Heart right ventricle (tissue), 16 donors: ENCODE data around the gene KIF26B. TPM values are rescaled to one million over a fixed set of nuclear protein-coding genes. Genes with fewer than 3 reads are reported as not detected.
A peak's percentile ranks its signal among the peaks of the same experiment; 100 is the strongest.

Source experiments
- ATAC-seq, 8 donors: fragments of 200-7000 bp; cut with Tn5 transposase; one replicate each; pipeline ENCODE4 v1.9.1; 2020; ENCODE audit warnings: mild to moderate bottlenecking in 8 of 8, moderate library complexity in 8 of 8, moderate number of reproducible peaks in 1 of 8
- DNase-seq, 2 donors: peaks; one replicate each; pipeline ENCODE4 v3.0.0-alpha.2; 2020
- H3K27ac ChIP-seq, 10 donors: fragments of 200-600 bp; sonication (generic) in 2 of 10; one replicate each; pipeline versions ENCODE4 v1.5.0 to v1.8.0; 2020 to 2022; ENCODE audit warnings: mild to moderate bottlenecking in 3 of 10
- H3K27me3 ChIP-seq, 7 donors: fragments of 200-600 bp; one replicate each; pipeline ENCODE4 v1.8.0; 2021 to 2022; ENCODE audit warnings: mild to moderate bottlenecking in 2 of 7
- H3K36me3 ChIP-seq, 9 donors: fragments of 200-600 bp; sonication (generic) in 1 of 9; one replicate each; pipeline versions ENCODE4 v1.5.0 to v1.8.0; 2020 to 2022; ENCODE audit warnings: mild to moderate bottlenecking in 2 of 9
- H3K4me1 ChIP-seq, 9 donors: fragments of 200-600 bp; sonication (generic) in 1 of 9; one replicate each; pipeline versions ENCODE4 v1.5.0 to v1.8.0; 2020 to 2022; ENCODE audit warnings: mild to moderate bottlenecking in 4 of 9
- H3K4me3 ChIP-seq, 10 donors: fragments of 200-600 bp; sonication (generic) in 2 of 10; one replicate each; pipeline versions ENCODE4 v1.5.0 to v1.8.0; 2020 to 2022; ENCODE audit warnings: mild to moderate bottlenecking in 7 of 10, moderate library complexity in 2 of 10
- H3K9me3 ChIP-seq, 11 donors: fragments of 200-600 bp in 10 of 11; sonication (generic) in 2 of 11; one replicate each; pipeline versions ENCODE4 v1.5.0 to v1.8.0; 2013 to 2022; ENCODE audit warnings: mild to moderate bottlenecking in 2 of 11, control low read depth in 1 of 11, moderate library complexity in 1 of 11
- CTCF ChIP-seq, 9 donors: fragments of 200-600 bp; sonication (generic) in 2 of 9; IDR thresholded peaks; one replicate each; pipeline versions ENCODE4 v1.5.0 to v1.8.0; 2021 to 2022; ENCODE audit warnings: antibody characterized with exemption in 9 of 9, mild to moderate bottlenecking in 5 of 9, moderate library complexity in 1 of 9
- WGBS, 2 donors: extraction: QIAGEN DNeasy Blood & Tissue Kit; methylation state at CpG; one replicate each; pipeline ENCODE4 v1.1.7; 2013; ENCODE audit warnings: inconsistent platforms in 1 of 2; 5-methylcytosine and 5-hydroxymethylcytosine counted together
- intact Hi-C, 10 donors: fragments of 100-400 bp; cut with DNase I; formaldehyde crosslinking; loops; one replicate each; pipeline versions ENCODE4 v1.11.1 to v1.14.2; 2022
- polyA plus RNA-seq, 2 donors: library from polyadenylated mRNA; stranded (reverse); fragments of 200-250 nt; gene quantifications; one replicate each; pipeline ENCODE4 v1.2.3, GENCODE V29; 2013
- total RNA-seq, 10 donors: library from RNA; stranded (reverse); fragmentation: NEBNext Ultra II Directional in 3 of 10; extraction: Animal tissue kit (Norgen Biotek cat#: 25700) in 3 of 10; gene quantifications; one replicate each; pipeline versions ENCODE4 v1.2.1 to v1.2.4, GENCODE V29; 2021 to 2023
- donor health status: Arrhythmogenic right ventricular cardiomyopathy.
- donor health status: ischemic (EF 13 %, LVEDD 7.1; RV severe dilation, severe dysfunction).
- donor health status: healthy with polysubstance abuse.
- donor health status: DM: no; HTN: yes; CAD: no.
- donor health status: DM: no; HTN: no; CAD: no.
- donor health status: ischemic (EF 25% LVEDD 6.9; RV normal size, moderate dysfunction).
- donor health status: ischemic (EF 25% LVEDD 5.7; RV mildly dilated, moderate dysfunction).
- donor health status: healthy.
- donor health status: DM: yes; HTN: yes; CAD: no.
- donor health status: Ischemic cardiomyopathy.
- donor health status: ischemic (EF 35%, LVEDD 5.7; RV mildly dilated, moderate dysfunction).
- donor health status: nonischemic (EF 11% LVEDD 7.7; RV severe dilation, severe dysfunction).
- donor health status: DM: yes; HTN: yes; CAD: no.
- donor health status: PGD.
- donor health status: ischemic (EF 29% LVEDD 5.4; RV normal size, mild dysfunction).
- donor health status: nonischemic (EF 23%, LVEDD 6.1; RV moderate dilation, normal function).

The KIF26B gene
- total and polyA plus RNA-seq, 12 donors, result 0.66 to 8.8 (median 2.8) TPM

DNA sequence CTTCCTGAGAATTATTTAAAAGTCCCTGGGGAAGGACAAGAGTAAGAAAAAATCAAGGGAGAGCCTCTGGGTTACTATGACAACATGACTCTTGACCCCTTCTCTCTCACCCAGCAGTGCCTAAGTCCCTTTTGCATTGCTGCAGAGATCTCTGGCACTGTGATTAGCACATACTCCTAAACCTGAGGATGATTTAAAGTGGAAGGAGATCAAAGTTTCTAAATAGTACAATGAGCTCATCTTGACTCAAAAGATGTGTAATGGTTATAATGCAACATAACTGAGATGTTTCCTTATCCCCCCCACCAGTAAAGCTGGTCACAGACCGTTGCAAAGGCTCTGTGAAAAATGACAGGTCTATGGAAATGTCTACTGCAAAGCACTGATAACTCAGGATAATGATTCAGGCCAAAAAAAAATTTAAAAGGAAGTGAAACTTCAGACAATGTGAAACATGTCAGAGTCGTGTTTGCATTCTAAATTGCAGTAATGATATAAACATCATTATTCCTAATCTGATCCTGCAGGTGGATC is 519.2 kb downstream of the KIF26B start:
- WGBS, 2 donors, result 36 to 47% methylated on average over 2 of the region's 2 CpGs
- no peaks in the 10 kb centered on the region for H3K4me1 ChIP-seq
- no peaks in the 10 kb centered on the region for H3K27me3 ChIP-seq
- no peaks in the 10 kb centered on the region for H3K36me3 ChIP-seq
- ATAC-seq (no peak), DNase-seq (no peak)
- H3K9me3 ChIP-seq, result no peaks in the 10 kb centered on the region
- H3K27ac ChIP-seq, result no peak overlapping the region
- no peak overlapping the region for H3K4me3 ChIP-seq
- intact Hi-C loops, result no loop called here
- no peak for TF ChIP-seq CTCF (IDR thresholded peaks at IDR 0.05)

DNA sequence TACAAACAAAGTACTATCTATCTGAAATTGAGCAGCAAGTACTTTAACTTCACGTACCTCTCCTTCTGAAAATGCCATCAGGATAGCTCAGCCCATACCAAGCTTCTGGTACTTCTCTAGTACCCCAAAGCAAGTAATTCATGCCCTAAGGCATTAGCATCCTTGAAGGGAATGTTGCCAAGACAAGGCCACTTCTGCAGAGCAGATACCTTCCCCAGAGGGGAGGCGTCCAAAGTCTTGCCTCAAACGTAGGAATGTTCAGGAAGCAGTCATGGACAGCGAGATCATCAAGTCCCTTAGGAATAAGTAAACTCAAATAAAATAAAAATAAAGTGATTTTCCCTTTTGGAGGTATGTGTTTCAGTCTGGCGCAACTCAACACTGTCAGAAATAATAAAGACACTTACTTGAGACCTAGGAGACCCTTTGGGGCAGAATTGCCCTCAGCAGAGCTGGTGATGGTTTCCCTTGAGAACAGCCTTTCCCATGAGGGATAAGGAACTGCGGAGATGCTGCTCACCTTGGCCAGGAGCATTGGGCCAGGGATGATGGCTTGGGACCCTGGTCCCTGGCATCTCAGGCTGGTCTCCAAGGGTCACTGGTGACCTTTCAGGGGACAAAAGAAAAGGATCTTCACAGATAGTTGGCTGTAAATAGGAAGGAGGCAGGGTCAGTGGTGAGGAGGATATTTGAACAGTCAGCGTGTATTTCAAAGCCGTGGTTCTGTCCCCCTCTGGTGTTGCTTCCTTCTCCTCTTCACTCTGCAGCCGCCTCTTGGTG is 522.9 kb downstream of the KIF26B start:
- H3K9me3 ChIP-seq, result no peaks in the 10 kb centered on the region
- H3K36me3 ChIP-seq, result no peaks in the 10 kb centered on the region
- TF ChIP-seq CTCF (IDR thresholded peaks at IDR 0.05), result no peak
- H3K4me3 ChIP-seq, result no peak overlapping the region
- H3K27me3 ChIP-seq, result no peaks in the 10 kb centered on the region
- H3K27ac ChIP-seq, result no peak overlapping the region
- no peak for DNase-seq
- no peak for ATAC-seq
- WGBS, 2 donors, result 78 to 83% methylated on average over 9 of the region's 9 CpGs
- H3K4me1 ChIP-seq, result peaks cover 0 to under 1% (median 0%) of the 10 kb centered on the region in 9 donors
- intact Hi-C loops, result no loop called here

DNA sequence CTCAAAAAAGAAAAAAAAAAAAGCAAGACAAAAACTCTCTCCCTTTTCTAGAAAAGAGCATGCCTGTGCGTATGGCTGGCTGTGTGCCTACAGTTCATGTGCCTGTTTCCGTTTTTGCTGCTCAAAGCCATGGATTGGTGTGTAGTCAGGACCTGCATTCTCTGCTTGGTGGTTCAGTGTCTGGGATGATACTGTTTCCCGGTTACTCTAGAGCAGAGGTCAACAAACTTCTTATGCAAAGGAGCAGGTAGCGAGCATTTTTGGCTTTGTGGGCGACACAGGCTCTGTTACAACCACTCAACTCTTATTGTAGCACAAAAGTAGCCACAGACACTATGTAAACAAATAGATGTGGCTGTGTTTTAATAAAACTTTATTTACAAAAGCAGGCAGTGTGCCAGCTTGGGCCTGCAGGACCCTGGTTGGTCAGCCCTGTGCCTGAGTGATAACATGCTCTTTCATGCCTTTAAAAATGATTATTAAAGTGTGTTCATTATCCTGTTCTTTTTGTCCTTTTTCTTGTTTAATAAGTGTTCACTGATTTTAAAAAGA is 524.2 kb downstream of the KIF26B start:
- no peak overlapping the region for H3K4me3 ChIP-seq
- no peaks in the 10 kb centered on the region for H3K9me3 ChIP-seq
- no peak overlapping the region for H3K27ac ChIP-seq
- intact Hi-C loops, result no loop called here
- no peak for TF ChIP-seq CTCF (IDR thresholded peaks at IDR 0.05)
- no peaks in the 10 kb centered on the region for H3K36me3 ChIP-seq
- no peak for ATAC-seq
- DNase-seq, result no peak
- H3K27me3 ChIP-seq, result no peaks in the 10 kb centered on the region
- H3K4me1 ChIP-seq, result peaks cover 3 to 13% (median 11%) of the 10 kb centered on the region in 9 donors
- WGBS, 2 donors, result 84 to 91% methylated on average over 5 of the region's 5 CpGs

DNA sequence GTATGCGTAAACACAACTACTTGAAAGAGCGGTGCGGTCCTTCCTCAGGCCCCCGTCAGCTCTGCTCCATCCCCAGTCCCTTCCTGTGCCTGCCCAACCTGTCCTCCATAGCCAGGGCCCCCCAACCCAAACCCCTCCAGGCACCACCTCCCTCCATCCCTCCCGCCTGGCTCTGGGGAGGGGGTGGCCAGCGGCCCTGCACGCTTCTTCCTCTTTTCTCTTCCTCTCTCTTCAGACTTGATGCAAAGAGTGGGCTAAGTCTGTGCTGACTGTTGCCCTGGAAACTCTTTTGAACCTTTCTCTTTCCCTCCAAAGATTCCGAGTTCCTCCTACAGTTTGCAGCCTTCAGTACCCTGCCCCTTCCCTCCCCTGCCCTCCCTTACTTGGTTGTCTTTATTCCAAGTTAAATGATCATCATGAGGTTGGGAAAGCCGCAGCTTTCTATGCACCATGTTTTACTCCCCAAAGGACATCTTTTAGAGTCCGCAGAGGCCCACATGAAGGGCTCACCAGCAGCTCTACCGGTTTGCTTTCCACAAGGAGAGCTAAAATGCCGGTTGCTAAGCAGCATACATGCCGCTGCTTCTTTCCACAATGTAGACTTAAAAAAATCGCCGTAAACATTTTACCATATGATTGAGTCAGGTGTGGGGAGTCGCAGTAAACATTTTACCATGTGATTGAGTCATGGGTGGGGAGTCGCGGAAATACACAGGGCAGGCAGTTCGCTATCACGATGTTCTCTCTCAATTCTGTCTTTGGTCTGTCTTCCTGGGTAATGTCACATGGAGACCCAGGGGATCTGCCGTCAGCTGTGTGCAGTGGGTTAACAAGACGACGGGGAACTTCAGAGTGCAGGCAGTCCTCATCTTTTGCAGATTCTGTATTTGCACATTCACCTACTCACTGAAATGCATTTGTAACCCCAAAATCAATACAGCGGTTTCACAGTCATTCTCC is 525.3 kb downstream of the KIF26B start:
- WGBS, 2 donors, result 85 to 91% methylated on average over 24 of the region's 24 CpGs
- Histone ChIP-seq H3K27me3 (no peaks in the 10 kb centered on the region), H3K4me3 (no peak overlapping the region), H3K36me3 (no peaks in the 10 kb centered on the region), H3K27ac (no peak overlapping the region), H3K9me3 (no peaks in the 10 kb centered on the region), H3K4me1 (peaks cover 3 to 15% (median 12%) of the 10 kb centered on the region in 9 donors)
- TF ChIP-seq CTCF (IDR thresholded peaks at IDR 0.05), result no peak
- DNase-seq, result no peak
- intact Hi-C loops, result no loop called here
- peak in 1 of 8 donors; percentile 34 for ATAC-seq
